ENCODE data around the gene UCMA. TPM values are rescaled to one million over a fixed set of nuclear protein-coding genes. Genes with fewer than 3 reads are reported as not detected.

UCMA gene
- total RNA-seq, 1 experiment from 2014 or later, result not detected

DNA sequence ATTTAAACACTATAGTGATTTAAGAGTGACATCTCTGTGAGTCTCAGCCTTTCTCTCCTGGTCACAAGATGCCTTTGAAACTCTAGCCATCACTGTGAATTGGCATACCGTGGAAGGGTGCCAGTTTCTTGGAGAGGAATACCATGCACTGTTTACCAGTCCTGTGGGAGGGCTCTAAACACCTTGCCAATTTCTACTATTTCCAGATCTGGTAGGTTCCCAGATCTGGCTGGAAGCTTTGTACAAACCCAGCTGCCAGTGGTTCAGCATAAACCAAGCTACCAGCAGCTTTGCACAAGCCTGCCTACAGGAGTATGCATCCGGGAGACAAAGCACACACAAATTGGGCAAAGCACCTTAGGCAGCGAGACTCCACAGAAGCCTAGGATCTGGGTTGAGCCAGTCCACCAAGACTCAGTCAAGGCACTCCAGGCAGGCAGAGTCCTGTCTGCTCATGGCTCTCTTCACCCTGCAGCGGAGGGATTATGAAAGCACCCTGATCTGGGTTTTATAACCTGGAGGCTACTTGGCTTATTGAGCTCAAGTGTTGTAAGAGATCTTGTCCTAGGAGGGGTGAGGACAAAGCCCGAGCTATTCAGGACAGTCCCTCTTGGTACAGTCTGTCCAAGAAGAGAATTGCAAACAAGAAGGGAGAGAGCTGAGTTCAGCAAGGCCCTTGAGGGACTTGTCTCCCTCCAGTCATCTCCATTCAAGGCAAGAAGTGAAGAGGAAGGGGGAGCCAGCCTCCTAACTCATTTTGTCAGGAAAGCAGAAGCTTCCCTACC, 49.3 kb downstream of the UCMA start:
- Histone ChIP-seq H3K27me3 (ENCODE audit: control insufficient read depth, insufficient read depth, low read length) (no peaks in the 10 kb centered on the region), H3K4me3 (ENCODE audit: insufficient read depth, low read depth, low read length) (no peak overlapping the region), H3K36me3 (replicated peaks; ENCODE audit: control insufficient read depth, insufficient read depth, low read length) (peaks cover 49% of the 10 kb centered on the region)
- no peak for DNase-seq

- H3K36me3 ChIP-seq (replicated peaks; ENCODE audit: control insufficient read depth, insufficient read depth, low read length), result peaks cover 48% of the 10 kb centered on the region
- no peak for DNase-seq
- no peak overlapping the region for H3K4me3 ChIP-seq (ENCODE audit: insufficient read depth, low read depth, low read length)
- no peaks in the 10 kb centered on the region for H3K27me3 ChIP-seq (ENCODE audit: control insufficient read depth, insufficient read depth, low read length)
Measured at GRCh38 chr10:13184276-13184675, 49.9 kb downstream of the UCMA start.

DNA sequence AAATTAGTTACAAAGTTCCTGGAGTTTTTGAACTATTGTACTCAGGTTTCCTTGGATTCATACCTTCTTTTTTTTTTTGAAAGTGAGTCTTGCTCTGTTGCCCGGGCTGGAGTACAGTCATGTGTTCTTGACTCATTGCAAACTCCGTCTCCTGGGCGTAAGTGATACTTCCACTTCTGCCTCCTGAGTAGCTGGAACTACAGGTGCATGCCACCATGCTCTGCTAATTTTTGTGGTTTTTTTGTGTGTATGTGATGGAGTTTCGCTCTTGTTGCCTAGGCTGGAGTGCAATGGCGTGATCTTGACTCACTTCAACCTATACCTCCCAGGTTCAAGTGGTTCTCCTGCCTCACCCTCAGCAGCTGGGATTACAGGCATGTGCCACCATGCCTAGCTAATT, 50.5 kb downstream of the UCMA start:
- H3K27me3 ChIP-seq (ENCODE audit: control insufficient read depth, insufficient read depth, low read length), result no peaks in the 10 kb centered on the region
- H3K4me3 ChIP-seq (ENCODE audit: insufficient read depth, low read depth, low read length), result no peak overlapping the region
- DNase-seq, result no peak
- peaks cover 48% of the 10 kb centered on the region for H3K36me3 ChIP-seq (replicated peaks; ENCODE audit: control insufficient read depth, insufficient read depth, low read length)

GRCh38 chr10:13182424-13182823, 51.8 kb downstream of the UCMA start:
- DNase-seq, result no peak
- H3K27me3 ChIP-seq (ENCODE audit: control insufficient read depth, insufficient read depth, low read length), result no peaks in the 10 kb centered on the region
- no peak overlapping the region for H3K4me3 ChIP-seq (ENCODE audit: insufficient read depth, low read depth, low read length)
- peaks cover 49% of the 10 kb centered on the region for H3K36me3 ChIP-seq (replicated peaks; ENCODE audit: control insufficient read depth, insufficient read depth, low read length)

GRCh38 chr10:13180788-13181187, 53.4 kb downstream of the UCMA start:
- Histone ChIP-seq H3K27me3 (ENCODE audit: control insufficient read depth, insufficient read depth, low read length) (no peaks in the 10 kb centered on the region), H3K36me3 (replicated peaks; ENCODE audit: control insufficient read depth, insufficient read depth, low read length) (peaks cover 42% of the 10 kb centered on the region), H3K4me3 (ENCODE audit: insufficient read depth, low read depth, low read length) (no peak overlapping the region)
- no peak for DNase-seq

DNA sequence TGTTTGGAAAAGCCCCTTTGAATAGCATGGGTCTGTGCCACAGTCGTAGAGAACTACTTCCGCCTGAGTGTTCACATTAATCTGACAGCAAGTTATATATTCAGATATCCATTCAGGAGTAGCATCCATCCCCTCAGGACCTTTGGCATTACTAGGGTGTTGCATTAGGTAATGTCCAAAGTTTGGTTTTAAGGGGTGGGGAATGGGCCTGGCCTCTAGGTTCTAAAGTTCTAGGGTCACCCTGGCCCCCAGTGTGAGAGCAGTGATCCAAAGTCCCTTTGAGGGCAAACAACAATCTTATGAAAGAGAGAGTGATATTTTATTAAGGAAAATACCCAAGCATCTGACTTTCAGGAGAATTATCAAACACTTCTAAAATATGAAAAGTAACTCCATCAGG, 60.6 kb downstream of the UCMA start:
- Histone ChIP-seq H3K4me3 (ENCODE audit: insufficient read depth, low read depth, low read length) (no peak overlapping the region), H3K27me3 (ENCODE audit: control insufficient read depth, insufficient read depth, low read length) (no peaks in the 10 kb centered on the region), H3K36me3 (replicated peaks; ENCODE audit: control insufficient read depth, insufficient read depth, low read length) (peaks cover 33% of the 10 kb centered on the region)
- DNase-seq, result no peak

Other genes with a start within 250 kb of the UCMA start
- gene CCDC3, start 232.7 kb downstream of the UCMA start, total RNA-seq (2014; rRNA removed; shearing (Covaris generic)), result 0.63 and 0.73 TPM in 2 replicates
- 4.8 and 6.9 TPM in 2 replicates for gene OPTN, start 134.2 kb downstream of the UCMA start, total RNA-seq (2014; rRNA removed; shearing (Covaris generic))
- gene MCM10, start 72.8 kb downstream of the UCMA start, total RNA-seq (2014; rRNA removed; shearing (Covaris generic)), result 28.4 and 31.5 TPM in 2 replicates
- 12.2 and 14.8 TPM in 2 replicates for gene PHYH, start 65.7 kb upstream of the UCMA start, total RNA-seq (2014; rRNA removed; shearing (Covaris generic))
- 338 and 341 TPM in 2 replicates for gene SEPHS1, start 113.9 kb upstream of the UCMA start, total RNA-seq (2014; rRNA removed; shearing (Covaris generic))